ENCODE results near the gene FASTK. TPM values are rescaled to one million over a fixed set of nuclear protein-coding genes. Genes with fewer than 3 reads are reported as not detected.

FASTK gene
- polyA plus RNA-seq, 1 donor (not counting 4 experiments of a cell fraction or from before 2014, with no cell fraction given), result 27.2 TPM

- Histone ChIP-seq H3K9me3 (ENCODE audit: control insufficient read depth, low read depth, low read length) (no peaks in the 10 kb centered on the region), H3K4me1 (ENCODE audit: control insufficient read depth, extremely low read depth, insufficient read depth, low read length) (no peaks in the 10 kb centered on the region), H3K27me3 (ENCODE audit: control insufficient read depth, extremely low read depth, insufficient read depth, low read length) (no peaks in the 10 kb centered on the region), H3K36me3 (ENCODE audit: control insufficient read depth in 2 of 2, extremely low read depth in 1 of 2, insufficient read depth in 2 of 2, low read length in 2 of 2) (peaks cover 0 to 2% of the 10 kb centered on the region in 2 experiments), H3K9ac (ENCODE audit: control insufficient read depth, extremely low read depth, insufficient read depth, low read length) (no peak overlapping the region), H3K4me2 (ENCODE audit: control insufficient read depth, extremely low read depth, insufficient read depth, low read depth, low read length) (no peak overlapping the region), H3K27ac (ENCODE audit: control insufficient read depth, insufficient read depth, low read length) (no peak overlapping the region), H3K4me3 (ENCODE audit: control insufficient read depth in 2 of 3, extremely low read depth in 1 of 3, insufficient read depth in 2 of 3, low read depth in 1 of 3, low read length in 3 of 3) (no peak overlapping the region), H3K79me2 (ENCODE audit: control insufficient read depth, insufficient read depth, low read length) (peaks cover 65% of the 10 kb centered on the region), H3K9me1 (ENCODE audit: control insufficient read depth, extremely low read depth, insufficient read depth, low read length) (no peaks in the 10 kb centered on the region), H2AFZ (ENCODE audit: control insufficient read depth, low read length) (no peak overlapping the region), H4K20me1 (ENCODE audit: control insufficient read depth, extremely low read depth, insufficient read depth, low read length) (peaks cover 6% of the 10 kb centered on the region)
- dilution Hi-C loops (cut with MboI; ENCODE audit: extremely low pct_ligation_motif_present, low sequenced_read_pairs), result no loop called here
- FAIRE-seq (no peak), DNase-seq (ENCODE audit: low read depth, low spot score) (no peak)
- TF ChIP-seq CTCF (optimal IDR thresholded peaks at IDR 0.05 in 1 of 3, IDR thresholded peaks at IDR 0.05 in 1 of 3, conservative IDR thresholded peaks at IDR 0.05 in 1 of 3; ENCODE audit: extremely low read depth in 1 of 3, insufficient read depth in 2 of 3, low read length in 3 of 3) (no peak), EZH2 (IDR thresholded peaks at IDR 0.05; ENCODE audit: low read length) (no peak)
These were observed 21.2 kb upstream of the FASTK start for GRCh38 chr7:151101621-151102396.

GRCh38 chr7:151100921-151101320 lies 20.3 kb upstream of the FASTK start:
- Histone ChIP-seq H3K27me3 (ENCODE audit: control insufficient read depth, extremely low read depth, insufficient read depth, low read length) (no peaks in the 10 kb centered on the region), H3K4me2 (ENCODE audit: control insufficient read depth, extremely low read depth, insufficient read depth, low read depth, low read length) (no peak overlapping the region), H3K27ac (ENCODE audit: control insufficient read depth, insufficient read depth, low read length) (no peak overlapping the region), H3K9me1 (ENCODE audit: control insufficient read depth, extremely low read depth, insufficient read depth, low read length) (no peaks in the 10 kb centered on the region), H2AFZ (ENCODE audit: control insufficient read depth, low read length) (no peak overlapping the region), H3K79me2 (ENCODE audit: control insufficient read depth, insufficient read depth, low read length) (peaks cover 68% of the 10 kb centered on the region), H3K36me3 (ENCODE audit: control insufficient read depth in 2 of 2, extremely low read depth in 1 of 2, insufficient read depth in 2 of 2, low read length in 2 of 2) (peaks cover 0 to 1% of the 10 kb centered on the region in 2 experiments), H4K20me1 (ENCODE audit: control insufficient read depth, extremely low read depth, insufficient read depth, low read length) (peaks cover 6% of the 10 kb centered on the region), H3K4me3 (ENCODE audit: control insufficient read depth in 2 of 3, extremely low read depth in 1 of 3, insufficient read depth in 2 of 3, low read depth in 1 of 3, low read length in 3 of 3) (no peak overlapping the region), H3K9me3 (ENCODE audit: control insufficient read depth, low read depth, low read length) (no peaks in the 10 kb centered on the region), H3K9ac (ENCODE audit: control insufficient read depth, extremely low read depth, insufficient read depth, low read length) (no peak overlapping the region), H3K4me1 (ENCODE audit: control insufficient read depth, extremely low read depth, insufficient read depth, low read length) (no peaks in the 10 kb centered on the region)
- FAIRE-seq (no peak), DNase-seq (ENCODE audit: low read depth, low spot score) (no peak)
- TF ChIP-seq EZH2 (IDR thresholded peaks at IDR 0.05; ENCODE audit: low read length) (no peak), CTCF (optimal IDR thresholded peaks at IDR 0.05 in 1 of 3, IDR thresholded peaks at IDR 0.05 in 1 of 3, conservative IDR thresholded peaks at IDR 0.05 in 1 of 3; ENCODE audit: extremely low read depth in 1 of 3, insufficient read depth in 2 of 3, low read length in 3 of 3) (no peak)
- dilution Hi-C loops (cut with MboI; ENCODE audit: extremely low pct_ligation_motif_present, low sequenced_read_pairs), result no loop called here

Data from keratinocyte (primary cell).